ENCODE results near the gene PLCH2.

PLCH2 gene

GRCh38 chr1:2541619-2542245 lies 65.6 kb downstream of the PLCH2 start:
- peaks cover 4% of the 10 kb centered on the region for H3K27me3 Mint-ChIP-seq (ENCODE audit: low read depth)
- no peak overlapping the region for H3K27ac Mint-ChIP-seq
- H3K36me3 Mint-ChIP-seq (ENCODE audit: low read depth) = no peaks in the 10 kb centered on the region
- no peak overlapping the region for H3K4me3 Mint-ChIP-seq
- H3K4me1 Mint-ChIP-seq = peaks cover 7% of the 10 kb centered on the region
- no peaks in the 10 kb centered on the region for H3K9me3 Mint-ChIP-seq
- TF ChIP-seq CTCF (IDR thresholded peaks at IDR 0.05; ENCODE audit: unreplicated experiment in 3 of 3) = no peak

- Mint-ChIP-seq H3K9me3 (no peaks in the 10 kb centered on the region), H3K36me3 (ENCODE audit: low read depth) (no peaks in the 10 kb centered on the region), H3K27me3 (ENCODE audit: low read depth) (peaks cover 8% of the 10 kb centered on the region), H3K4me3 (peak overlapping the region in 1 of 3 experiments; percentile 35), H3K4me1 (peaks cover 7% of the 10 kb centered on the region), H3K27ac (no peak overlapping the region)
- no peak for TF ChIP-seq CTCF (IDR thresholded peaks at IDR 0.05; ENCODE audit: unreplicated experiment in 3 of 3)
These were observed 66.3 kb downstream of the PLCH2 start for GRCh38 chr1:2542246-2542915.

GRCh38 chr1:2543543-2544092 lies 67.5 kb downstream of the PLCH2 start:
- Mint-ChIP-seq H3K4me1 (peaks cover 7% of the 10 kb centered on the region), H3K9me3 (no peaks in the 10 kb centered on the region), H3K4me3 (no peak overlapping the region), H3K36me3 (ENCODE audit: low read depth) (no peaks in the 10 kb centered on the region), H3K27ac (no peak overlapping the region), H3K27me3 (ENCODE audit: low read depth) (peaks cover 5% of the 10 kb centered on the region)
- TF ChIP-seq CTCF (IDR thresholded peaks at IDR 0.05; ENCODE audit: unreplicated experiment in 3 of 3) = no peak

- Mint-ChIP-seq H3K36me3 (ENCODE audit: low read depth) (no peaks in the 10 kb centered on the region), H3K27ac (peak overlapping the region in 1 of 3 experiments; percentile 11), H3K9me3 (no peaks in the 10 kb centered on the region), H3K4me1 (peaks cover 7% of the 10 kb centered on the region), H3K27me3 (ENCODE audit: low read depth) (peaks cover 4% of the 10 kb centered on the region), H3K4me3 (no peak overlapping the region)
- no peak for TF ChIP-seq CTCF (IDR thresholded peaks at IDR 0.05; ENCODE audit: unreplicated experiment in 3 of 3)
These were observed 68.2 kb downstream of the PLCH2 start for GRCh38 chr1:2544093-2544874.

GRCh38 chr1:2544875-2545640 lies 69.0 kb downstream of the PLCH2 start:
- no peak overlapping the region for H3K4me3 Mint-ChIP-seq
- no peaks in the 10 kb centered on the region for H3K9me3 Mint-ChIP-seq
- no peak for TF ChIP-seq CTCF (IDR thresholded peaks at IDR 0.05; ENCODE audit: unreplicated experiment in 3 of 3)
- peaks cover 4% of the 10 kb centered on the region for H3K27me3 Mint-ChIP-seq (ENCODE audit: low read depth)
- H3K27ac Mint-ChIP-seq = no peak overlapping the region
- H3K36me3 Mint-ChIP-seq (ENCODE audit: low read depth) = no peaks in the 10 kb centered on the region
- H3K4me1 Mint-ChIP-seq = peaks cover 7% of the 10 kb centered on the region

Data from nephron (organoid).